T-helper 2 cell (primary cell): ENCODE results near the gene SCYL2.
"Not testable (repeated sequence)": the region's sequence is repeated elsewhere in the genome, so short reads cannot be mapped to it uniquely, and the experiment has no call there.

Source experiments
- DNase-seq, 5 experiments: peaks; one replicate each; pipeline versions ENCODE4 v3.0.0 to v3.0.0-alpha.2; 2012 to 2022
- total RNA-seq, 2 donors: gene quantifications; one replicate each; lab custom pipeline; 2026; lab: John Stamatoyannopoulos, UW

Gene SCYL2, protein sequence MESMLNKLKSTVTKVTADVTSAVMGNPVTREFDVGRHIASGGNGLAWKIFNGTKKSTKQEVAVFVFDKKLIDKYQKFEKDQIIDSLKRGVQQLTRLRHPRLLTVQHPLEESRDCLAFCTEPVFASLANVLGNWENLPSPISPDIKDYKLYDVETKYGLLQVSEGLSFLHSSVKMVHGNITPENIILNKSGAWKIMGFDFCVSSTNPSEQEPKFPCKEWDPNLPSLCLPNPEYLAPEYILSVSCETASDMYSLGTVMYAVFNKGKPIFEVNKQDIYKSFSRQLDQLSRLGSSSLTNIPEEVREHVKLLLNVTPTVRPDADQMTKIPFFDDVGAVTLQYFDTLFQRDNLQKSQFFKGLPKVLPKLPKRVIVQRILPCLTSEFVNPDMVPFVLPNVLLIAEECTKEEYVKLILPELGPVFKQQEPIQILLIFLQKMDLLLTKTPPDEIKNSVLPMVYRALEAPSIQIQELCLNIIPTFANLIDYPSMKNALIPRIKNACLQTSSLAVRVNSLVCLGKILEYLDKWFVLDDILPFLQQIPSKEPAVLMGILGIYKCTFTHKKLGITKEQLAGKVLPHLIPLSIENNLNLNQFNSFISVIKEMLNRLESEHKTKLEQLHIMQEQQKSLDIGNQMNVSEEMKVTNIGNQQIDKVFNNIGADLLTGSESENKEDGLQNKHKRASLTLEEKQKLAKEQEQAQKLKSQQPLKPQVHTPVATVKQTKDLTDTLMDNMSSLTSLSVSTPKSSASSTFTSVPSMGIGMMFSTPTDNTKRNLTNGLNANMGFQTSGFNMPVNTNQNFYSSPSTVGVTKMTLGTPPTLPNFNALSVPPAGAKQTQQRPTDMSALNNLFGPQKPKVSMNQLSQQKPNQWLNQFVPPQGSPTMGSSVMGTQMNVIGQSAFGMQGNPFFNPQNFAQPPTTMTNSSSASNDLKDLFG
- 72.0 to 78.0 reads per million in 2 donors for total RNA-seq

DNA sequence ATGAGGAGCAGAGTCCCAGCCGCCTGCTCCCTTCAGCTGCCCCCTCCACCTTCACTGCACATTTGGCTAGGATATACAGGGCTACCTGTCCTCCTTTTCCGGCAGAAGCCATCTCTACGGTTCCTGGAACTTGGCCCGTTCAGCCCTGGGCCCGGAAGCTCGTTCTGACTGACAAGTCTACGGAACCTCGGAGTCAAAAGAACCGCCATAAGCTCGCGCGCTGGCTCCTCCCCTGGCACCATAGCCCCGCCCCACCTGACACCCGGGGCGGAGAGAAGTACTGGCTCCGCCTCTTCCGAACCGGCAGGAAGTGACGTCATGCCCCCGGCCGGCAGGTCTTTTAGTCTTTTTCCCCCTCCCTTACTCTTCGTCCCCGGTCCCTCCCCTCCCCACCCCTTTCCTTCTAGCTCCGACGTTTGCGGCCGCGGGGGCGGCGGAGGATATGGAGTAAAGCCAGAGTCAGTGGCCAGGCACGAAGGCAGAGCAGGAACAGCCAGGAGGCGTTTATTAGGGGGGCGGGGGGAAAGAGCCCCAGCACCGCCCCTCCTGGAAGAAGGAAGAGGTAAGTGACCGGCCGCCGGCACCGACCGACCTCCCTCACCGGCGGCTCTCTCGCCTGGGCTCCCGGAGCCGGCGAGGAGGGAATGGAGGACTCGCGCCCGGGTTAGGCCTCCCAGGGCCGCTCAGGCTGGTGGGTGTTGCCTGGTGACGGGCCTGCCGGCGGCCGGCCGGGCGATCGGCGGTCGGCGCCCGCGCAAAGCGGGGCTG, at the start of gene SCYL2, which contains the start of gene DEPDC4:
Gene SCYL2, plus strand, starts transcription at position 343 of the 768 bp plus-strand sequence. CDS start 15,794 bp downstream, outside the sequence.
Gene DEPDC4, minus strand, starts transcription at position 245 of the 768 bp plus-strand sequence. Its CDS starts 3 bp downstream, at position 242.
- DNase-seq, result peak; percentile 84 to 93 (median 89)

GRCh38 chr12:100219328-100220109, 47.5 kb upstream of the SCYL2 start:
- no peak for DNase-seq

- DNase-seq, result no peak
Observed at GRCh38 chr12:100221523-100221922, 45.5 kb upstream of the SCYL2 start.

- DNase-seq, result not testable (repeated sequence)
Observed at GRCh38 chr12:100222173-100222572, 44.8 kb upstream of the SCYL2 start.

- no peak for DNase-seq
Observed at GRCh38 chr12:100225491-100225890, 41.5 kb upstream of the SCYL2 start.

DNA sequence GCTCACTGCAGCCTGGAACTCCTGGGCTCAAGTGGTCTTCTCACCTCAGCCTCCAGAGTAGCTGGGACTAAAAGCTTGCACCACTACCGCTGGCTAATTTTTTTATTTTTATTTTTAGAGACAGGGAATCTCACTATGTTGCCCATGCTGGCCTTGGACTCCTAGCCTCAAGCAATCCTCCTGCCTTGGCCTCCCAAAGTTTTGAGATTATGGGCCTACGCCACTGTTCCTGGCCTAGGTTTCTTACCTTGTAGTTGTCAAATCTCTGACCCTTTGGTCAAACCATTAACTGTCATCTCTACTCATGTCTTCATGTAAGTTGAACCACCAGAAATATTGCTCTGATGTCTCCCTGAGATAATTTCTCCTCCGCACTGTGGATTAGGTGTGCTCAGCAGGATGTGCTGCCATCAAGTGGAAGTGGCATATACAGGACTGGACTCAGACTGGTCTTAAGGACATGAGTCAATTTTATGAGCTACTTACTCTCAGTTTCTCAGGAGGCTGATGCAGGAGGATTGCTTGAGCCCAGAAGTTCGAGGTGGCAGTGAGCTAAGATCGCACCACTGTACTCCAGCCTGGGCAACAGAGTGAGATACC, 37.8 kb upstream of the SCYL2 start:
- DNase-seq, result peak in 1 of 5 experiments; percentile 33

- no peak for DNase-seq
Observed at GRCh38 chr12:100229876-100230275, 37.1 kb upstream of the SCYL2 start.

GRCh38 chr12:100231873-100232272, 35.1 kb upstream of the SCYL2 start:
- DNase-seq, result not testable (repeated sequence)

DNA sequence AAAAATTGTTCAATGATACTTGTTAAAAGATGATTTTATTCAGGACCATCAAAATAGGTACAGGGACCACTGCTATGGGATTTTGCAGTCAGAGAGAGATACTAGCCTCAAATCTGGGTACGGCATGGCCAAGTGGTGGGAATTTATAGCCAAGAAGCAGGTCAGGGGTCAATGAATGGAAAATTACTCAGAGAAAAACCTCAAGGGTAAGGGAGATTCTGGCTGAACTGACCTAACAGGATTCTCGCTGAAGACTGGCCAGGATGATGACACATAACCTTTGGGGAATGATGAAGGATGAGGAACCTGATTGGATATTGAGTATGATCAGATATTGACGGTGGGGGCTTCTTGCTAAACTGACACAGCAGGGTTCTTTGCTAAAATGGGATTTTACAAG, 32.8 kb upstream of the SCYL2 start:
- no peak for DNase-seq

GRCh38 chr12:100234591-100235304, 32.2 kb upstream of the SCYL2 start:
- peak in 1 of 5 experiments; percentile 21 for DNase-seq

DNA sequence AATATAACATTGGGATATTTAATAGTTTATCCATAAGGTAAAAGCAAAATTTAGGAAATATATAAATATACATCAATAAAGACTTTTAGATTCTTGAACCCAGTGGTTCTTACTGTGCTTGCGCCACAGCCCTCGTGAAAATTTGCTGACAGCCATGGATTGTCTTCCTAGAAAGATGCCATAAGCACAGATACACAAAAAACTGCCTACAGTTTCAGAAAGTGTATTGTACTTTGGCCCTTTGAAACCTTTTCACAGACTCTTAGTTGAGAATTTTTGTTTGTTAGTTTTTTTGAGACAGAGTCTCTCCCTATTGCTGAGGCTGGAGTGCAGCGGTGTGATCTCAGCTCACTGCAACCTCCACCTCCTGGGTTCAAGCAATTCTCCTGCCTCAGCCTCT, 28.2 kb upstream of the SCYL2 start:
- no peak for DNase-seq

GRCh38 chr12:100239589-100239988, 27.4 kb upstream of the SCYL2 start:
- no peak for DNase-seq

- DNase-seq, result no peak
Observed at GRCh38 chr12:100243137-100243536, 23.8 kb upstream of the SCYL2 start.

DNA sequence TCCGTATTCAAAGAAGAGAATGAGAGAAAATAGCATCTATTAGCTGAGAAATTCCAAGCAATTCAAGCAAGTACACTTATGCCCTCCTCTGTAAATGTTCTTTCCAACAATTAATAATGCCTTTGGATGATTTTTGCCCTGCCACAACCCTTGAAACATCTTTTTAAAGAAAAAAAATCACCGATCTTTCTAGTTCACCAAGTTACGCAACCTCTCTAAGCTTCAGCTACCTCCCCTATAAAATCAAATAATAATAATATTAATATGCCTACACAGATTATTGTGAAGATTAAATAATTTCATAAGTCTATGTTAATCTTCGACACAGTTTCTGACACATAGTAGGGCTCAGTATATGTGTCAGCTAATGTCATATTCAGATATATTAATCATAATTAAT, 19.2 kb upstream of the SCYL2 start:
- DNase-seq, result no peak

DNA sequence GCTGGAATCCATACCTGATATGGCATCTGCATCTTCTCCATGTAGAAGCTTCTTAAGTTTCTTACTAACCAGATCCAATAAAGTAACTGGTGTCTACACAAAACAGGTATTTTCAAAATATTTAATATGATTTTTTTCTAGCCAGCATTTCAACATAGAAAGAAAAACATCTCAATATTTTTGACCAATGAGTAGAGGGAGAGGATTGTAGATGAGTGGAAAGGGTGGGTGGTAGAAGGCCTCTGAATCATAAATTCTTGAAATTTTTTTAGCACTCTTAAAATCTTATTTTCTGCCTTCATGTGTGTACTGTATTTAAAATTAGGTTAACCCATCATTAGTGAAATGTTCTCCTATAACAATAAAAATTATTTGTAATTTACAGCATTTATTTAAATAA, 18.1 kb upstream of the SCYL2 start:
- no peak for DNase-seq

- DNase-seq, result no peak
Observed at GRCh38 chr12:100249941-100250340, 17.0 kb upstream of the SCYL2 start.

GRCh38 chr12:100251917-100252316, 15.1 kb upstream of the SCYL2 start:
- DNase-seq, result no peak

GRCh38 chr12:100253437-100253836, 13.5 kb upstream of the SCYL2 start:
- no peak for DNase-seq

GRCh38 chr12:100254876-100255275, 12.1 kb upstream of the SCYL2 start:
- DNase-seq, result no peak

DNA sequence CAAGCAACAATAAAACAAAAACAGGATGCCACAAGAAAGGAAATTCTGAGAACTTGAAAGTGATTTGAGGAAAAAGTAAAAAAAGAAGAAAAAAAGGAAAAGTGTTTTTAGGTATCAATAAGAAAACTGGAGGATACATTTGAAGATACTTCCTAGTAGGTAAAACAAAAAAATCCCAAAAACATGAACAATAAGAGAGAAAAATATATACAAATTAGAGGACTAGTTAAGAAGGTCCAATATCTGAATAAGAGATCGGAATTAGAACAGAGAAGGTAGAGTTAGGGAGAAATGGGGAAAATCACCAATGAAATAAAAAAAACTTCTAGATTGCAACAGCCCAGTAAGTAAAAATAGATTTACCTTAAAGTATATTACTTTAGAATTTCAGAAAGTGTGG, 8.8 kb upstream of the SCYL2 start:
- DNase-seq, result no peak

- no peak for DNase-seq
Observed at GRCh38 chr12:100263131-100263530, 3.8 kb upstream of the SCYL2 start.
